Measurements from ENCODE around the gene WDFY4. TPM values are rescaled to one million over a fixed set of nuclear protein-coding genes. Genes with fewer than 3 reads are reported as not detected.

The WDFY4 gene
- total RNA-seq, 1 donor from 2014 or later, result 2.6 TPM

GRCh38 chr10:48749254-48749787 is 64.6 kb downstream of the WDFY4 start:
- H3K27me3 ChIP-seq (ENCODE audit: control insufficient read depth in 3 of 3, insufficient read depth in 3 of 3, low read length in 3 of 3), result no peaks in the 10 kb centered on the region
- H3K4me3 ChIP-seq (ENCODE audit: low read length in 3 of 3), result no peak overlapping the region
- H3K9me3 ChIP-seq (ENCODE audit: control insufficient read depth in 3 of 3, low read length in 3 of 3), result no peaks in the 10 kb centered on the region
- H3K9ac ChIP-seq (ENCODE audit: low read depth in 1 of 3, low read length in 3 of 3), result no peak overlapping the region
- no peak overlapping the region for H3K27ac ChIP-seq (ENCODE audit: low read depth, low read length)
- H3K36me3 ChIP-seq (ENCODE audit: control insufficient read depth in 3 of 3, insufficient read depth in 3 of 3, low read length in 3 of 3), result no peaks in the 10 kb centered on the region
- peaks cover 0 to 2% (median 0%) of the 10 kb centered on the region in 3 donors for H3K4me1 ChIP-seq (ENCODE audit: control insufficient read depth in 3 of 3, insufficient read depth in 3 of 3, low read length in 3 of 3)

GRCh38 chr10:48750019-48750418 is 65.3 kb downstream of the WDFY4 start:
- H3K27me3 ChIP-seq (ENCODE audit: control insufficient read depth in 3 of 3, insufficient read depth in 3 of 3, low read length in 3 of 3), result no peaks in the 10 kb centered on the region
- H3K9ac ChIP-seq (ENCODE audit: low read depth in 1 of 3, low read length in 3 of 3), result no peak overlapping the region
- no peaks in the 10 kb centered on the region for H3K9me3 ChIP-seq (ENCODE audit: control insufficient read depth in 3 of 3, low read length in 3 of 3)
- peaks cover 0 to 2% (median 0%) of the 10 kb centered on the region in 3 donors for H3K4me1 ChIP-seq (ENCODE audit: control insufficient read depth in 3 of 3, insufficient read depth in 3 of 3, low read length in 3 of 3)
- no peak overlapping the region for H3K27ac ChIP-seq (ENCODE audit: low read depth, low read length)
- no peak overlapping the region for H3K4me3 ChIP-seq (ENCODE audit: low read length in 3 of 3)
- H3K36me3 ChIP-seq (ENCODE audit: control insufficient read depth in 3 of 3, insufficient read depth in 3 of 3, low read length in 3 of 3), result no peaks in the 10 kb centered on the region

GRCh38 chr10:48750991-48751390 is 66.3 kb downstream of the WDFY4 start:
- Histone ChIP-seq H3K36me3 (ENCODE audit: control insufficient read depth in 3 of 3, insufficient read depth in 3 of 3, low read length in 3 of 3) (no peaks in the 10 kb centered on the region), H3K27me3 (ENCODE audit: control insufficient read depth in 3 of 3, insufficient read depth in 3 of 3, low read length in 3 of 3) (no peaks in the 10 kb centered on the region), H3K9me3 (ENCODE audit: control insufficient read depth in 3 of 3, low read length in 3 of 3) (no peaks in the 10 kb centered on the region), H3K4me1 (ENCODE audit: control insufficient read depth in 3 of 3, insufficient read depth in 3 of 3, low read length in 3 of 3) (peaks cover 0 to 2% (median 0%) of the 10 kb centered on the region in 3 donors), H3K27ac (ENCODE audit: low read depth, low read length) (no peak overlapping the region), H3K9ac (ENCODE audit: low read depth in 1 of 3, low read length in 3 of 3) (no peak overlapping the region), H3K4me3 (ENCODE audit: low read length in 3 of 3) (no peak overlapping the region)

DNA sequence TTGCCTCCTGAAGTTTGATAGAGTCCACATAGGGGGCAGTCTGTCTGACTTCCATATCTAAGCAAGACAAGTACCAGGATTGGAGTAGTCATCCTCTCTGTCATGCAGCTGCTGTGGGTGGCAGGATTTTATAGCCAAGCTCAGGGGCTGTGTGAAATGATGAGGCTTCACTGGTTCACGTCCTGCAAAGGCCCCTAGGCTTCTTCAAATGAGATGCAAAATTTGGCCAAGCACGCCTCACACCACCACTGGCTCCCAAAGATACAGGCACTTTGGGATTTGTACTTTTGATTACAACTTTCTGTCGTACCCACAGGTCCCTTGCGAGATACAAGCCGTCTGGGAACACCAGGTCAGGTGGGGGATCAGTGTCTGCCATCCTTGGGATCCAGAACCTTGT is 67.1 kb downstream of the WDFY4 start:
- H3K9ac ChIP-seq (ENCODE audit: low read depth in 1 of 3, low read length in 3 of 3), result no peak overlapping the region
- H3K27me3 ChIP-seq (ENCODE audit: control insufficient read depth in 3 of 3, insufficient read depth in 3 of 3, low read length in 3 of 3), result no peaks in the 10 kb centered on the region
- H3K4me1 ChIP-seq (ENCODE audit: control insufficient read depth in 3 of 3, insufficient read depth in 3 of 3, low read length in 3 of 3), result peaks cover 0 to 2% (median 0%) of the 10 kb centered on the region in 3 donors
- H3K36me3 ChIP-seq (ENCODE audit: control insufficient read depth in 3 of 3, insufficient read depth in 3 of 3, low read length in 3 of 3), result no peaks in the 10 kb centered on the region
- no peaks in the 10 kb centered on the region for H3K9me3 ChIP-seq (ENCODE audit: control insufficient read depth in 3 of 3, low read length in 3 of 3)
- no peak overlapping the region for H3K27ac ChIP-seq (ENCODE audit: low read depth, low read length)
- H3K4me3 ChIP-seq (ENCODE audit: low read length in 3 of 3), result no peak overlapping the region

- Histone ChIP-seq H3K36me3 (ENCODE audit: control insufficient read depth in 3 of 3, insufficient read depth in 3 of 3, low read length in 3 of 3) (no peaks in the 10 kb centered on the region), H3K9me3 (ENCODE audit: control insufficient read depth in 3 of 3, low read length in 3 of 3) (no peaks in the 10 kb centered on the region), H3K27ac (ENCODE audit: low read depth, low read length) (no peak overlapping the region), H3K4me3 (ENCODE audit: low read length in 3 of 3) (no peak overlapping the region), H3K4me1 (ENCODE audit: control insufficient read depth in 3 of 3, insufficient read depth in 3 of 3, low read length in 3 of 3) (no peaks in the 10 kb centered on the region), H3K9ac (ENCODE audit: low read depth in 1 of 3, low read length in 3 of 3) (no peak overlapping the region), H3K27me3 (ENCODE audit: control insufficient read depth in 3 of 3, insufficient read depth in 3 of 3, low read length in 3 of 3) (no peaks in the 10 kb centered on the region)
Observed at GRCh38 chr10:48758411-48758810, 73.7 kb downstream of the WDFY4 start.

- Histone ChIP-seq H3K27ac (ENCODE audit: low read depth, low read length) (no peak overlapping the region), H3K4me1 (ENCODE audit: control insufficient read depth in 3 of 3, insufficient read depth in 3 of 3, low read length in 3 of 3) (no peaks in the 10 kb centered on the region), H3K36me3 (ENCODE audit: control insufficient read depth in 3 of 3, insufficient read depth in 3 of 3, low read length in 3 of 3) (no peaks in the 10 kb centered on the region), H3K9me3 (ENCODE audit: control insufficient read depth in 3 of 3, low read length in 3 of 3) (no peaks in the 10 kb centered on the region), H3K9ac (ENCODE audit: low read depth in 1 of 3, low read length in 3 of 3) (no peak overlapping the region), H3K27me3 (ENCODE audit: control insufficient read depth in 3 of 3, insufficient read depth in 3 of 3, low read length in 3 of 3) (no peaks in the 10 kb centered on the region), H3K4me3 (ENCODE audit: low read length in 3 of 3) (no peak overlapping the region)
Observed at GRCh38 chr10:48759113-48759901, 74.6 kb downstream of the WDFY4 start.

DNA sequence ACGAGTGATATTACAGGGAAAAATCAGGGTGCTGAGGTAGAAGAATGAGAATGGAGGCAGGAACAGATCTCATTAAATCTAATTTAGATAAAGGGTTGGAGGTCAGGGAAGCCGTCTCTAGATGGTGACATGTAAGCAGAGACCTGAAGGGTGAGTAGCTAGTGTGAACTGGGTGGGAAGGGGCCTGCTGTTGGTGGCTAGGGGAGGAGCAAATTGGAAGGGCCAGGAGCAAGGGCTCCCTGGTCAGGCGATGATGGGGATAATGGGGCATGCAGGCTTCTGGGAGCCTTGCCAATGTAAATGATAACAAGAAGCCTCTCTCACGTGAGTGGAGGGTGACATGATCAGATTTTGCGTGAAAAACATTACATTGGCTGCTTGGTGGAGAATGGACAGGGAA is 76.3 kb downstream of the WDFY4 start:
- Histone ChIP-seq H3K36me3 (ENCODE audit: control insufficient read depth in 3 of 3, insufficient read depth in 3 of 3, low read length in 3 of 3) (no peaks in the 10 kb centered on the region), H3K9me3 (ENCODE audit: control insufficient read depth in 3 of 3, low read length in 3 of 3) (no peaks in the 10 kb centered on the region), H3K9ac (ENCODE audit: low read depth in 1 of 3, low read length in 3 of 3) (no peak overlapping the region), H3K27me3 (ENCODE audit: control insufficient read depth in 3 of 3, insufficient read depth in 3 of 3, low read length in 3 of 3) (peaks cover 0 to 3% (median 0%) of the 10 kb centered on the region in 3 donors), H3K4me1 (ENCODE audit: control insufficient read depth in 3 of 3, insufficient read depth in 3 of 3, low read length in 3 of 3) (no peaks in the 10 kb centered on the region), H3K27ac (ENCODE audit: low read depth, low read length) (no peak overlapping the region), H3K4me3 (ENCODE audit: low read length in 3 of 3) (no peak overlapping the region)

DNA sequence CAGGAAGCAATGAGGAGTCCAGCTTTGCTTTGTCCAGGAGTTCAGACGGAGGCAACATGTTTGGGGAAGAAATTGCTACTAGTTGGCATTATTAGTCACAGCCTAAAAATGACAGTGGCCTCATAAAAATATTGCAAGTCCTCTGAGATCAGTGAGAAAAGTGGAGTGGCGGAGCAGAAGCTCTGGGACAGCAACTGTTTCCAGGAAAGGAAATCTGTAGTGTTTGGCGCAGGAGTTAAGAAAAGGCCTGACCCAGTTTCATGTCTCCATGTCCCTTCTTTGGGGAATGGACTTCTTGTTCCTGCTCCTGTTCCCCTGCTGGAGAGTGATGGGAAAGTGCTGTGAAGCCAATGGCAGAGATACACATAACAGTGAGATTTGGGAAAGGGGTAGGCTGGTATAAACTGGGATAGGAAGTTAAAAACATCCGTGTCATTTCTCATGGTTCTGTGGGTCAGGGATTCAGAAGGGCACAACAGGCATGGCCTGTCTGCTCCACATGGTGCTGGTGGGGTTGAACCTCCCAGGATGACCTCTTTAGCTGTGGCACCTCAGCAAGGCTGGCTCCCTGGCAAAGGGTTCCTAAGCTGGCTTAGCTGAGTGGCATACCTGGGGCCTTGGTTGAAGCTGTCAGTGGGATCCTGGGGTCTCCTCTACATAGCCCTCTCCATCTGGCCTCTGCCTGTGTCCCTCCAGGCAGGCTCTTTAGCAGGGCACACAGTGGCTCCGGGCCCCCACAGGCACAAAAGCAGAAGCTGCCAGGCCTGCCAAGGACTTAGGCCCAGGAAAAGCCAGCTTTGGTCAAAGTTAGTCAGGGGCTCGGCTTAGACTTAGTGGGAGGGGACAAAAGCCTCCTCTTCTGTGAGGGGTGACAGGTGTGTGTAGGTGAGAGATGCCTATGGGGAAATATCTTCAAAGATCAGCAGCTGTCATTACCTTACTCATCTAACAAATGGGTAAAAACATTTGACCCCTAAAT is 77.7 kb downstream of the WDFY4 start:
- peaks cover 0 to 3% (median 0%) of the 10 kb centered on the region in 3 donors for H3K27me3 ChIP-seq (ENCODE audit: control insufficient read depth in 3 of 3, insufficient read depth in 3 of 3, low read length in 3 of 3)
- H3K9me3 ChIP-seq (ENCODE audit: control insufficient read depth in 3 of 3, low read length in 3 of 3), result no peaks in the 10 kb centered on the region
- no peaks in the 10 kb centered on the region for H3K4me1 ChIP-seq (ENCODE audit: control insufficient read depth in 3 of 3, insufficient read depth in 3 of 3, low read length in 3 of 3)
- H3K36me3 ChIP-seq (ENCODE audit: control insufficient read depth in 3 of 3, insufficient read depth in 3 of 3, low read length in 3 of 3), result no peaks in the 10 kb centered on the region
- no peak overlapping the region for H3K9ac ChIP-seq (ENCODE audit: low read depth in 1 of 3, low read length in 3 of 3)
- H3K27ac ChIP-seq (ENCODE audit: low read depth, low read length), result no peak overlapping the region
- no peak overlapping the region for H3K4me3 ChIP-seq (ENCODE audit: low read length in 3 of 3)

DNA sequence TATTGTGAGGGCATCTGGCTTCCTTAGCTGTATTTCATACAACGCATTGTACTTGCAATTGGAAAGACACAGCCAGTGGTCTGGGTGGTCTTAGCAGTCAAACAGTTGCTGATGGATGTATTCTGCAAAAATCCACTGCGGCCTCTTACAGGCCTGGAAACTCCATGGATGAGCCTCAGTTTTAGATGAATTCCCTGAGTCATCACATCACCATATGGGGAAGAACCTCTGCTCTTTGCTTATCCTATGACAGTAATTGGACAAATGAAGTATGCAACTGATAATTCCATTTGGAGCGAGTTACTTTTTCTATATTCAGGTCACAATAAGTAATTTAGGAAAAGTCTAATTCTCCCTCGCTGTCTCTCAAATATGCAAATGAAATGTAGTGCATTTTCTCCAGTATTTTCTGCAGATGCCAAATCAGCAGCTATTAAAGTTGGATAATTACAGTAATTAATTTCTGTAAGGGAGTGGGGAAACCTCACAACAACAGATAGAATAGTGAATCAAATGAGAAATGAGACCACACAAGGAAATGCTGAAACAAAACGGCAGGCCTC is 78.8 kb downstream of the WDFY4 start:
- peaks cover 0 to 3% (median 0%) of the 10 kb centered on the region in 3 donors for H3K27me3 ChIP-seq (ENCODE audit: control insufficient read depth in 3 of 3, insufficient read depth in 3 of 3, low read length in 3 of 3)

More for the DNA sequence above, 78.8 kb downstream of the WDFY4 start:
- Histone ChIP-seq H3K4me1 (ENCODE audit: control insufficient read depth in 3 of 3, insufficient read depth in 3 of 3, low read length in 3 of 3) (no peaks in the 10 kb centered on the region), H3K36me3 (ENCODE audit: control insufficient read depth in 3 of 3, insufficient read depth in 3 of 3, low read length in 3 of 3) (no peaks in the 10 kb centered on the region), H3K9ac (ENCODE audit: low read depth in 1 of 3, low read length in 3 of 3) (no peak overlapping the region), H3K9me3 (ENCODE audit: control insufficient read depth in 3 of 3, low read length in 3 of 3) (no peaks in the 10 kb centered on the region), H3K27ac (ENCODE audit: low read depth, low read length) (no peak overlapping the region), H3K4me3 (ENCODE audit: low read length in 3 of 3) (no peak overlapping the region)

Measured in skeletal muscle tissue (tissue), 4 donors.